H1 (cell line): ENCODE data around the gene OCLN. TPM values are rescaled to one million over a fixed set of nuclear protein-coding genes. Genes with fewer than 3 reads are reported as not detected.
A peak's percentile ranks its signal among the peaks of the same experiment; 100 is the strongest.

ENCODE experiments used
- CTCF ChIA-PET: fragments of 300-600 bp; sonication (Branson Sonifier 250); formaldehyde crosslinking; loops from one replicate; lab custom pipeline; 2021; ENCODE audit not compliant: partially characterized antibody; lab: Charles Lee
- POLR2A ChIA-PET: fragments of 300-600 bp; sonication (Branson Sonifier 250); formaldehyde crosslinking; loops from one replicate; lab custom pipeline; 2021; ENCODE audit warnings: inconsistent platforms; ENCODE audit not compliant: partially characterized antibody; lab: Charles Lee
- DNase-seq, 2 experiments: peaks; one replicate each; pipeline versions ENCODE4 v3.0.0 to v3.0.0-alpha.2; 2010 to 2022; ENCODE audit warnings: low spot score in 2 of 2, low read depth in 1 of 2, mixed read lengths in 1 of 2
- FAIRE-seq: peaks from 2 replicates; lab custom pipeline; 2011; peaks lifted over from hg19 to GRCh38; lab: Jason Lieb, UNC
- H2AFZ ChIP-seq: 2 replicates; pipeline ENCODE4 v1.8.1; 2012; ENCODE audit warnings: low read length, inconsistent platforms
- H2AK5ac ChIP-seq: 2 replicates; pipeline ENCODE4 v1.6.1; 2013; ENCODE audit warnings: low read depth, low read length
- H2BK120ac ChIP-seq: replicated peaks from 2 replicates; pipeline ENCODE3; 2013; ENCODE audit warnings: low read depth, low read length, inconsistent platforms
- H2BK12ac ChIP-seq: 2 replicates; pipeline ENCODE4 v1.6.1; 2013; ENCODE audit warnings: low read depth, low read length
- H2BK15ac ChIP-seq: 2 replicates; pipeline ENCODE4 v1.6.1; 2013; ENCODE audit warnings: low read length
- H2BK20ac ChIP-seq: 2 replicates; pipeline ENCODE4 v1.6.1; 2013; ENCODE audit warnings: low read length
- H2BK5ac ChIP-seq: 2 replicates; pipeline ENCODE4 v1.6.1; 2013; ENCODE audit warnings: low read depth, low read length
- H3K14ac ChIP-seq: 2 replicates; pipeline ENCODE4 v1.6.1; 2013; ENCODE audit warnings: inconsistent platforms; ENCODE audit not compliant: insufficient read length
- H3K18ac ChIP-seq: 2 replicates; pipeline ENCODE4 v1.6.1; 2013; ENCODE audit warnings: low read length; ENCODE audit errors: extremely low read depth
- H3K23ac ChIP-seq: 2 replicates; pipeline ENCODE4 v1.6.1; 2013; ENCODE audit warnings: inconsistent platforms; ENCODE audit not compliant: insufficient read length
- H3K23me2 ChIP-seq: 2 replicates; pipeline ENCODE4 v1.6.1; 2013; ENCODE audit warnings: low read depth, low read length
- H3K27ac ChIP-seq: 2 replicates; pipeline ENCODE4 v1.6.1; 2011; ENCODE audit warnings: low read depth, low read length, inconsistent platforms
- H3K27me3 ChIP-seq, 4 experiments: replicated peaks in 1 of 4; 1 replicate in 1 of 4; 2 replicates in 3 of 4; pipeline versions ENCODE4 v1.6.1 to v1.8.1; 2011 to 2013; ENCODE audit warnings: low read length in 3 of 4, mild to moderate bottlenecking in 3 of 4, inconsistent platforms in 2 of 4, mixed read lengths in 2 of 4, moderate library complexity in 1 of 4; ENCODE audit not compliant: control insufficient read depth in 3 of 4, insufficient read depth in 3 of 4; ENCODE audit errors: extremely low read depth in 1 of 4
- H3K36me3 ChIP-seq, 4 experiments: 2 replicates each; pipeline versions ENCODE4 v1.6.1 to v1.8.1; 2011 to 2013; ENCODE audit warnings: mild to moderate bottlenecking in 4 of 4, low read length in 3 of 4, moderate library complexity in 2 of 4, control low read depth in 1 of 4, inconsistent platforms in 1 of 4; ENCODE audit not compliant: insufficient read depth in 4 of 4, control insufficient read depth in 2 of 4
- H3K4ac ChIP-seq: replicated peaks from 2 replicates; pipeline ENCODE3; 2013; ENCODE audit warnings: low read length, low read depth, mixed read lengths, inconsistent platforms; ENCODE audit not compliant: insufficient read length
- H3K4me1 ChIP-seq, 4 experiments: replicated peaks in 1 of 4; 1 replicate in 1 of 4; 2 replicates in 3 of 4; pipeline versions ENCODE4 v1.6.1 to v1.8.1; 2011 to 2013; ENCODE audit warnings: low read length in 3 of 4, inconsistent platforms in 2 of 4, mixed read lengths in 1 of 4; ENCODE audit not compliant: insufficient read depth in 4 of 4, control insufficient read depth in 3 of 4
- H3K4me2 ChIP-seq, 2 experiments: 2 replicates each; pipeline versions ENCODE4 v1.6.1 to v1.8.1; 2011 to 2013; ENCODE audit warnings: low read depth in 2 of 2, low read length in 2 of 2, control low read depth in 1 of 2, inconsistent platforms in 1 of 2, mild to moderate bottlenecking in 1 of 2; ENCODE audit not compliant: insufficient read depth in 1 of 2
- H3K4me3 ChIP-seq, 4 experiments: fragments of 200-600, 300-600 bp in 1 of 4; sonication (generic), shearing (Covaris generic), sonication (Bioruptor Twin) in 1 of 4; 2 replicates each; pipeline versions ENCODE4 v1.5.1 to v1.8.1; 2011 to 2016; ENCODE audit warnings: low read length in 4 of 4, low read depth in 3 of 4, control low read depth in 2 of 4, inconsistent platforms in 2 of 4, mild to moderate bottlenecking in 2 of 4, mixed read lengths in 1 of 4, moderate library complexity in 1 of 4; ENCODE audit not compliant: insufficient read depth in 2 of 4; ENCODE audit errors: extremely low read depth in 1 of 4
- H3K56ac ChIP-seq: replicated peaks from 2 replicates; pipeline ENCODE3; 2013; ENCODE audit warnings: low read depth, mild to moderate bottlenecking, mixed read lengths, low read length, inconsistent platforms; ENCODE audit not compliant: insufficient read length
- H3K79me1 ChIP-seq: 2 replicates; pipeline ENCODE4 v1.6.1; 2013; ENCODE audit warnings: low read depth, low read length, control low read depth
- H3K79me2 ChIP-seq, 2 experiments: 2 replicates each; pipeline versions ENCODE4 v1.6.1 to v1.8.1; 2012 to 2013; ENCODE audit warnings: low read length in 2 of 2, mild to moderate bottlenecking in 2 of 2, inconsistent platforms in 1 of 2; ENCODE audit not compliant: insufficient read depth in 2 of 2, control insufficient read depth in 1 of 2
- H3K9ac ChIP-seq, 4 experiments: replicated peaks in 1 of 4; 1 replicate in 1 of 4; 2 replicates in 3 of 4; pipeline versions ENCODE4 v1.6.1 to v1.8.1; 2011 to 2013; ENCODE audit warnings: low read depth in 3 of 4, low read length in 3 of 4, control low read depth in 2 of 4, mild to moderate bottlenecking in 2 of 4, moderate library complexity in 2 of 4, inconsistent platforms in 1 of 4; ENCODE audit errors: extremely low read depth in 1 of 4
- H3K9me3 ChIP-seq, 2 experiments: 2 replicates each; pipeline versions ENCODE4 v1.6.1 to v1.8.1; 2012 to 2013; ENCODE audit warnings: mild to moderate bottlenecking in 2 of 2, moderate library complexity in 2 of 2, control low read depth in 1 of 2, inconsistent platforms in 1 of 2, low read depth in 1 of 2, low read length in 1 of 2, mixed read lengths in 1 of 2; ENCODE audit not compliant: insufficient read depth in 2 of 2
- H4K20me1 ChIP-seq, 2 experiments: replicated peaks in 1 of 2; 2 replicates each; pipeline versions ENCODE3 to v1.8.1; 2011 to 2013; ENCODE audit warnings: inconsistent platforms in 2 of 2, low read length in 2 of 2, mild to moderate bottlenecking in 1 of 2; ENCODE audit not compliant: insufficient read depth in 2 of 2, control insufficient read depth in 1 of 2
- H4K5ac ChIP-seq: 2 replicates; pipeline ENCODE4 v1.6.1; 2013; ENCODE audit warnings: low read length, low read depth, mixed read lengths, inconsistent platforms; ENCODE audit not compliant: insufficient read length
- H4K8ac ChIP-seq: 2 replicates; pipeline ENCODE4 v1.8.0; 2013; ENCODE audit warnings: mild to moderate bottlenecking, moderate library complexity, low read length, inconsistent platforms; ENCODE audit not compliant: insufficient read depth; ENCODE audit errors: extremely low read depth
- H4K91ac ChIP-seq: replicated peaks from 2 replicates; pipeline ENCODE3; 2013; ENCODE audit warnings: low read length, mixed read lengths, inconsistent platforms; ENCODE audit not compliant: insufficient read length
- CEBPB ChIP-seq: IDR thresholded peaks from 2 replicates; pipeline ENCODE4 v1.6.1; 2012; ENCODE audit warnings: low read depth, low read length
- GABPA ChIP-seq: IDR thresholded peaks from 2 replicates; pipeline ENCODE4 v1.6.1; 2011; ENCODE audit warnings: mild to moderate bottlenecking, low read length, moderate library complexity, borderline replicate concordance; ENCODE audit not compliant: insufficient read depth
- GTF2F1 ChIP-seq: IDR thresholded peaks from 2 replicates; pipeline ENCODE4 v1.6.1; 2012; ENCODE audit warnings: low read depth, low read length, improper control_type of control experiment, borderline replicate concordance
- HDAC6 ChIP-seq: IDR thresholded peaks from one replicate; pipeline ENCODE4 v1.7.1; 2012; ENCODE audit warnings: low read depth, mild to moderate bottlenecking, inconsistent platforms, low read length, moderate library complexity
- JUND ChIP-seq: IDR thresholded peaks from 2 replicates; pipeline ENCODE4 v1.6.1; 2011; ENCODE audit warnings: mild to moderate bottlenecking, improper control_type of control experiment, low read length
- MAFK ChIP-seq: IDR thresholded peaks from 2 replicates; pipeline ENCODE4 v1.6.1; 2012; ENCODE audit warnings: low read depth, mild to moderate bottlenecking, improper control_type of control experiment, low read length
- PHF8 ChIP-seq: fragments of 200-600 bp; sonication (generic); conservative IDR thresholded peaks from 2 replicates; pipeline ENCODE4 v1.7.1; 2012; ENCODE audit warnings: low read depth, mild to moderate bottlenecking, inconsistent platforms, low read length, moderate library complexity
- RXRA ChIP-seq: IDR thresholded peaks from 2 replicates; pipeline ENCODE4 v1.6.1; 2011; ENCODE audit warnings: low read depth, mild to moderate bottlenecking, low read length, moderate library complexity; ENCODE audit not compliant: insufficient read depth
- SIRT6 ChIP-seq: IDR thresholded peaks from one replicate; pipeline ENCODE4 v1.7.1; 2012; ENCODE audit warnings: low read length, inconsistent platforms
- WGBS, 2 experiments: shearing (Covaris generic) in 1 of 2; methylation state at CpG; one replicate each; pipeline versions ENCODE4 v1.1.6 to v1.1.7; 2013 to 2015; ENCODE audit warnings: low lambda C conversion rate in 2 of 2, mixed read lengths in 2 of 2, inconsistent platforms in 1 of 2, low coverage in 1 of 2, missing lambda C conversion rate in 1 of 2; ENCODE audit not compliant: insufficient replicate concordance in 2 of 2, insufficient coverage in 1 of 2, insufficient read length in 1 of 2; ENCODE audit errors: extremely low coverage in 1 of 2, missing lambda C conversion rate in 1 of 2; 5-methylcytosine and 5-hydroxymethylcytosine counted together
- polyA plus RNA-seq, 7 experiments: library from polyadenylated mRNA; depleted of rRNA in 3 of 7; stranded (reverse) in 5 of 7; unstranded in 2 of 7; fragments of >200 nt in 5 of 7; fragments of 200-250 nt in 2 of 7; gene quantifications; 1 replicate in 5 of 7; 2 replicates in 1 of 7; 4 replicates in 1 of 7; pipeline versions ENCODE4 v1.2.1 to v1.2.3, GENCODE V29; 2011 to 2013; ENCODE audit warnings: missing spikeins in 2 of 7, mixed read lengths in 2 of 7
- total RNA-seq: library from RNA; stranded (reverse); fragmentation: NEBNext Ultra II Directional; extraction: Animal tissue kit (Norgen Biotek cat#: 25700); gene quantifications from 2 replicates; pipeline ENCODE4 v1.2.1, GENCODE V29; 2021
- TF ChIP-seq, protein P1 (sequence below): IDR thresholded peaks from 2 replicates; pipeline ENCODE4 v1.6.1; 2012; ENCODE audit warnings: inconsistent platforms
- TF ChIP-seq, protein P2 (sequence below): IDR thresholded peaks from 2 replicates; pipeline ENCODE4 v1.6.1; 2011; ENCODE audit warnings: low read depth, mild to moderate bottlenecking, low read length; ENCODE audit not compliant: insufficient read depth

OCLN gene
- total and polyA plus RNA-seq, 2 of the 8 experiments (the other 6 are each of a cell fraction or from before 2014, with no cell fraction given), result 27.9 to 85.5 TPM

- 1% methylated on average over 59 of the region's 62 CpGs; no CpG with 5 or more reads in 1 of the 2 experiments for WGBS, 2 experiments
- FAIRE-seq (no peak), DNase-seq (peak in 1 of 2 experiments; percentile 79)
- Histone ChIP-seq H2BK5ac (peak overlapping the region; percentile 95), H4K8ac (peak overlapping the region; percentile 99; the same call in 1 of the 2 replicates), H3K79me1 (peaks cover 3% of the 10 kb centered on the region; the same call in 1 of the 2 replicates), H3K56ac (peak overlapping the region; percentile 78), H3K23ac (no peak overlapping the region), H3K18ac (peak overlapping the region; percentile 68), H3K27ac (peak overlapping the region; percentile 93; the same call in 1 of the 2 replicates), H3K27me3 (no peaks in the 10 kb centered on the region), H4K91ac (peak overlapping the region; percentile 78), H2AFZ (no peak overlapping the region), H2BK120ac (no peak overlapping the region), H3K4me3 (peak overlapping the region; percentile 82 to 96 (median 92)), H2BK15ac (no peak overlapping the region), H3K4me1 (peaks cover 0 to 9% (median 6%) of the 10 kb centered on the region in 4 experiments; a peak in 4 of 7 replicates), H3K4me2 (peak overlapping the region; percentile 78 to 87), H2BK20ac (no peak overlapping the region), H3K9ac (peak overlapping the region; percentile 87 to 94 (median 89)), H2AK5ac (no peak overlapping the region), H3K9me3 (no peaks in the 10 kb centered on the region), H2BK12ac (peak overlapping the region; percentile 94; the same call in 1 of the 2 replicates), H4K5ac (peak overlapping the region; percentile 70), H3K14ac (no peak overlapping the region), H3K23me2 (peaks cover 2% of the 10 kb centered on the region; the same call in 1 of the 2 replicates), H3K4ac (no peak overlapping the region), H4K20me1 (peaks cover 0 to 1% of the 10 kb centered on the region in 2 experiments), H3K36me3 (no peaks in the 10 kb centered on the region), H3K79me2 (peaks cover 9 to 46% of the 10 kb centered on the region in 2 experiments)
- ChIA-PET CTCF (interaction anchor here (1.0 kb wide), 1 partner anchor 27 kb away, joined by 3 read pairs; no protein-coding TSS in a partner anchor), POLR2A (interaction anchor here (0.6 to 1.8 kb wide), 7 partner anchors 8 to 400 kb away, joined by 3 to 8 read pairs (median 4); partner anchors contain the start of genes GTF2H2C, MARVELD2 and SLC30A5)
- TF ChIP-seq RXRA (no peak), JUND (no peak), MAFK (no peak), SIRT6 (no peak), HDAC6 (no peak), PHF8 (peak; percentile 70), GTF2F1 (no peak), GABPA (0 out of 2 replicates have a peak, but pooled peaks have one; percentile 45), CEBPB (no peak)
- TF ChIP-seq, protein P1, sequence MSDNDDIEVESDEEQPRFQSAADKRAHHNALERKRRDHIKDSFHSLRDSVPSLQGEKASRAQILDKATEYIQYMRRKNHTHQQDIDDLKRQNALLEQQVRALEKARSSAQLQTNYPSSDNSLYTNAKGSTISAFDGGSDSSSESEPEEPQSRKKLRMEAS, result peak; percentile 88
- TF ChIP-seq, protein P2, sequence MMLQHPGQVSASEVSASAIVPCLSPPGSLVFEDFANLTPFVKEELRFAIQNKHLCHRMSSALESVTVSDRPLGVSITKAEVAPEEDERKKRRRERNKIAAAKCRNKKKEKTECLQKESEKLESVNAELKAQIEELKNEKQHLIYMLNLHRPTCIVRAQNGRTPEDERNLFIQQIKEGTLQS, result no peak
These were observed 975 bp downstream of the OCLN start for GRCh38 chr5:69493396-69494133.
